Glutamatergic neuron (in vitro differentiated cells): Measurements from ENCODE around the gene HSPB7. TPM values are rescaled to one million over a fixed set of nuclear protein-coding genes. Genes with fewer than 3 reads are reported as not detected.
"Not testable (repeated sequence)": the region's sequence is repeated elsewhere in the genome, so short reads cannot be mapped to it uniquely, and the experiment has no call there.

Source experiments
- DNase-seq: peaks from one replicate; pipeline ENCODE4 v3.0.0; 2022
- H3K27ac Mint-ChIP-seq: one replicate; pipeline ENCODE4 v1.8.0; 2020; ENCODE audit warnings: mild to moderate bottlenecking, mixed read lengths, inconsistent platforms; ENCODE audit not compliant: unreplicated experiment
- H3K27me3 Mint-ChIP-seq: one replicate; pipeline ENCODE4 v1.8.0; 2020; ENCODE audit warnings: mild to moderate bottlenecking, moderate library complexity, mixed read lengths, inconsistent platforms; ENCODE audit not compliant: unreplicated experiment
- H3K36me3 Mint-ChIP-seq: one replicate; pipeline ENCODE4 v1.8.0; 2020; ENCODE audit warnings: mild to moderate bottlenecking, mixed read lengths, inconsistent platforms; ENCODE audit not compliant: unreplicated experiment
- H3K4me1 Mint-ChIP-seq: one replicate; pipeline ENCODE4 v1.8.0; 2020; ENCODE audit warnings: mild to moderate bottlenecking, low read depth, mixed read lengths, inconsistent platforms; ENCODE audit not compliant: unreplicated experiment
- H3K4me3 Mint-ChIP-seq: one replicate; pipeline ENCODE4 v1.8.0; 2020; ENCODE audit warnings: mild to moderate bottlenecking, mixed read lengths, inconsistent platforms; ENCODE audit not compliant: unreplicated experiment
- H3K9me3 Mint-ChIP-seq: one replicate; pipeline ENCODE4 v1.8.0; 2020; ENCODE audit warnings: mild to moderate bottlenecking, moderate library complexity, mixed read lengths, inconsistent platforms; ENCODE audit not compliant: unreplicated experiment
- CTCF ChIP-seq: fragments of 200-600 bp; sonication (generic); IDR thresholded peaks from one replicate; pipeline ENCODE4 v1.5.0; 2021; ENCODE audit not compliant: partially characterized antibody, unreplicated experiment
- total RNA-seq: library from RNA; stranded (reverse); fragmentation: NEBNext Ultra II Directional; extraction: Animal tissue kit (Norgen Biotek cat#: 25700); gene quantifications from one replicate; pipeline ENCODE4 v1.2.1, GENCODE V29; 2021; ENCODE audit not compliant: unreplicated experiment

HSPB7 gene
- total RNA-seq, 1 donor from 2014 or later = not detected

GRCh38 chr1:16032388-16033102 is 14.7 kb upstream of the HSPB7 start:
- H3K4me3 Mint-ChIP-seq = no peak overlapping the region
- no peaks in the 10 kb centered on the region for H3K36me3 Mint-ChIP-seq
- no peaks in the 10 kb centered on the region for H3K9me3 Mint-ChIP-seq
- H3K27me3 Mint-ChIP-seq = peaks cover 2% of the 10 kb centered on the region
- peaks cover 3% of the 10 kb centered on the region for H3K4me1 Mint-ChIP-seq
- peak; percentile 91 for TF ChIP-seq CTCF
- H3K27ac Mint-ChIP-seq = no peak overlapping the region
- DNase-seq = peak; percentile 95

GRCh38 chr1:16031551-16031950 is 13.7 kb upstream of the HSPB7 start:
- Mint-ChIP-seq H3K9me3 (no peaks in the 10 kb centered on the region), H3K27ac (no peak overlapping the region), H3K4me3 (no peak overlapping the region), H3K27me3 (no peaks in the 10 kb centered on the region), H3K4me1 (peaks cover 3% of the 10 kb centered on the region), H3K36me3 (no peaks in the 10 kb centered on the region)
- no peak for TF ChIP-seq CTCF
- DNase-seq = no peak

- no peak overlapping the region for H3K4me3 Mint-ChIP-seq
- no peaks in the 10 kb centered on the region for H3K27me3 Mint-ChIP-seq
- H3K27ac Mint-ChIP-seq = no peak overlapping the region
- H3K36me3 Mint-ChIP-seq = no peaks in the 10 kb centered on the region
- DNase-seq = no peak
- H3K9me3 Mint-ChIP-seq = peaks cover 3% of the 10 kb centered on the region
- no peak for TF ChIP-seq CTCF
- peaks cover 3% of the 10 kb centered on the region for H3K4me1 Mint-ChIP-seq
Observed at GRCh38 chr1:16029288-16029687, 11.4 kb upstream of the HSPB7 start.

GRCh38 chr1:16029003-16029268 is 11.1 kb upstream of the HSPB7 start:
- not testable (repeated sequence) for H3K4me1 Mint-ChIP-seq, H3K27me3 Mint-ChIP-seq, DNase-seq, H3K9me3 Mint-ChIP-seq, H3K36me3 Mint-ChIP-seq, H3K27ac Mint-ChIP-seq, H3K4me3 Mint-ChIP-seq

GRCh38 chr1:16028237-16029002 is 10.6 kb upstream of the HSPB7 start:
- H3K9me3 Mint-ChIP-seq = peaks cover 3% of the 10 kb centered on the region
- DNase-seq = no peak

More at GRCh38 chr1:16028237-16029002, 10.6 kb upstream of the HSPB7 start:
- peak; percentile 12 for TF ChIP-seq CTCF
- H3K4me3 Mint-ChIP-seq = no peak overlapping the region
- no peaks in the 10 kb centered on the region for H3K27me3 Mint-ChIP-seq
- no peaks in the 10 kb centered on the region for H3K36me3 Mint-ChIP-seq
- peaks cover 7% of the 10 kb centered on the region for H3K4me1 Mint-ChIP-seq
- no peak overlapping the region for H3K27ac Mint-ChIP-seq
